ENCODE measurements around the gene AKIP1.
"Not testable (repeated sequence)": the region's sequence is repeated elsewhere in the genome, so short reads cannot be mapped to it uniquely, and the experiment has no call there.

Gene AKIP1

GRCh38 chr11:8911029-8911823 is at the start of gene AKIP1:
Gene AKIP1 (plus strand): TSS chr11:8911189. CDS start chr11:8911450, 261 bp downstream.
- Histone ChIP-seq H3K4me1 (ENCODE audit: control insufficient read depth, insufficient read depth, low read length) (peaks cover 6% of the 10 kb centered on the region), H3K27me3 (ENCODE audit: control insufficient read depth, insufficient read depth, low read length) (no peaks in the 10 kb centered on the region), H3K36me3 (ENCODE audit: control insufficient read depth, insufficient read depth, low read length) (no peaks in the 10 kb centered on the region), H3K4me3 (ENCODE audit: low read length) (peak within 1 kb of the TSS; percentile 71), H3K27ac (ENCODE audit: low read depth, low read length) (peak within 1 kb of the TSS; percentile 86), H3K9ac (ENCODE audit: low read length) (peak within 1 kb of the TSS; percentile 46)

GRCh38 chr11:8863838-8864237 is 47.2 kb upstream of the AKIP1 start:
- Histone ChIP-seq H3K27me3 (ENCODE audit: control insufficient read depth, insufficient read depth, low read length) (no peaks in the 10 kb centered on the region), H3K4me1 (ENCODE audit: control insufficient read depth, insufficient read depth, low read length) (no peaks in the 10 kb centered on the region), H3K27ac (ENCODE audit: low read depth, low read length) (no peak overlapping the region), H3K36me3 (ENCODE audit: control insufficient read depth, insufficient read depth, low read length) (no peaks in the 10 kb centered on the region), H3K9ac (ENCODE audit: low read length) (no peak overlapping the region), H3K4me3 (ENCODE audit: low read length) (no peak overlapping the region)

- no peak overlapping the region for H3K27ac ChIP-seq (ENCODE audit: low read depth, low read length)
- no peaks in the 10 kb centered on the region for H3K4me1 ChIP-seq (ENCODE audit: control insufficient read depth, insufficient read depth, low read length)
Observed at GRCh38 chr11:8865304-8865703, 45.7 kb upstream of the AKIP1 start.

GRCh38 chr11:8867035-8867434 is 44.0 kb upstream of the AKIP1 start:
- H3K9ac ChIP-seq (ENCODE audit: low read length): no peak overlapping the region
- H3K36me3 ChIP-seq (ENCODE audit: control insufficient read depth, insufficient read depth, low read length): no peaks in the 10 kb centered on the region
- H3K27me3 ChIP-seq (ENCODE audit: control insufficient read depth, insufficient read depth, low read length): no peaks in the 10 kb centered on the region
- peaks cover 7% of the 10 kb centered on the region for H3K4me1 ChIP-seq (ENCODE audit: control insufficient read depth, insufficient read depth, low read length)
- H3K4me3 ChIP-seq (ENCODE audit: low read length): no peak overlapping the region
- H3K27ac ChIP-seq (ENCODE audit: low read depth, low read length): no peak overlapping the region

More at GRCh38 chr11:8865304-8865703, 45.7 kb upstream of the AKIP1 start:
- no peaks in the 10 kb centered on the region for H3K27me3 ChIP-seq (ENCODE audit: control insufficient read depth, insufficient read depth, low read length)
- H3K9ac ChIP-seq (ENCODE audit: low read length): no peak overlapping the region
- no peak overlapping the region for H3K4me3 ChIP-seq (ENCODE audit: low read length)
- no peaks in the 10 kb centered on the region for H3K36me3 ChIP-seq (ENCODE audit: control insufficient read depth, insufficient read depth, low read length)

- no peak overlapping the region for H3K27ac ChIP-seq (ENCODE audit: low read depth, low read length)
- H3K27me3 ChIP-seq (ENCODE audit: control insufficient read depth, insufficient read depth, low read length): no peaks in the 10 kb centered on the region
- H3K36me3 ChIP-seq (ENCODE audit: control insufficient read depth, insufficient read depth, low read length): no peaks in the 10 kb centered on the region
- H3K9ac ChIP-seq (ENCODE audit: low read length): no peak overlapping the region
- no peak overlapping the region for H3K4me3 ChIP-seq (ENCODE audit: low read length)
- H3K4me1 ChIP-seq (ENCODE audit: control insufficient read depth, insufficient read depth, low read length): peaks cover 8% of the 10 kb centered on the region
Observed at GRCh38 chr11:8867931-8868631, 42.9 kb upstream of the AKIP1 start.

GRCh38 chr11:8870411-8871170 is 40.4 kb upstream of the AKIP1 start:
- H3K27ac ChIP-seq (ENCODE audit: low read depth, low read length): peak overlapping the region; percentile 87
- H3K27me3 ChIP-seq (ENCODE audit: control insufficient read depth, insufficient read depth, low read length): no peaks in the 10 kb centered on the region
- H3K4me3 ChIP-seq (ENCODE audit: low read length): peak overlapping the region; percentile 64
- peaks cover 12% of the 10 kb centered on the region for H3K4me1 ChIP-seq (ENCODE audit: control insufficient read depth, insufficient read depth, low read length)
- H3K36me3 ChIP-seq (ENCODE audit: control insufficient read depth, insufficient read depth, low read length): no peaks in the 10 kb centered on the region
- H3K9ac ChIP-seq (ENCODE audit: low read length): peak overlapping the region; percentile 7

GRCh38 chr11:8871171-8871775 is 39.7 kb upstream of the AKIP1 start:
- Histone ChIP-seq H3K27me3 (ENCODE audit: control insufficient read depth, insufficient read depth, low read length) (no peaks in the 10 kb centered on the region), H3K36me3 (ENCODE audit: control insufficient read depth, insufficient read depth, low read length) (no peaks in the 10 kb centered on the region), H3K9ac (ENCODE audit: low read length) (no peak overlapping the region), H3K27ac (ENCODE audit: low read depth, low read length) (peak overlapping the region; percentile 87), H3K4me1 (ENCODE audit: control insufficient read depth, insufficient read depth, low read length) (peaks cover 12% of the 10 kb centered on the region), H3K4me3 (ENCODE audit: low read length) (peak overlapping the region; percentile 64)

GRCh38 chr11:8871962-8872361 is 39.0 kb upstream of the AKIP1 start:
- no peak overlapping the region for H3K4me3 ChIP-seq (ENCODE audit: low read length)
- no peaks in the 10 kb centered on the region for H3K36me3 ChIP-seq (ENCODE audit: control insufficient read depth, insufficient read depth, low read length)
- H3K4me1 ChIP-seq (ENCODE audit: control insufficient read depth, insufficient read depth, low read length): peaks cover 12% of the 10 kb centered on the region
- H3K27ac ChIP-seq (ENCODE audit: low read depth, low read length): peak overlapping the region; percentile 87
- no peak overlapping the region for H3K9ac ChIP-seq (ENCODE audit: low read length)
- H3K27me3 ChIP-seq (ENCODE audit: control insufficient read depth, insufficient read depth, low read length): no peaks in the 10 kb centered on the region

GRCh38 chr11:8873741-8874405 is 37.1 kb upstream of the AKIP1 start:
- Histone ChIP-seq H3K27ac (ENCODE audit: low read depth, low read length) (peak overlapping the region; percentile 34), H3K4me1 (ENCODE audit: control insufficient read depth, insufficient read depth, low read length) (peaks cover 12% of the 10 kb centered on the region), H3K4me3 (ENCODE audit: low read length) (no peak overlapping the region), H3K9ac (ENCODE audit: low read length) (no peak overlapping the region), H3K36me3 (ENCODE audit: control insufficient read depth, insufficient read depth, low read length) (no peaks in the 10 kb centered on the region), H3K27me3 (ENCODE audit: control insufficient read depth, insufficient read depth, low read length) (no peaks in the 10 kb centered on the region)

- Histone ChIP-seq H3K27me3 (ENCODE audit: control insufficient read depth, insufficient read depth, low read length) (no peaks in the 10 kb centered on the region), H3K27ac (ENCODE audit: low read depth, low read length) (no peak overlapping the region), H3K36me3 (ENCODE audit: control insufficient read depth, insufficient read depth, low read length) (no peaks in the 10 kb centered on the region), H3K4me3 (ENCODE audit: low read length) (no peak overlapping the region), H3K4me1 (ENCODE audit: control insufficient read depth, insufficient read depth, low read length) (peaks cover 4% of the 10 kb centered on the region), H3K9ac (ENCODE audit: low read length) (no peak overlapping the region)
Observed at GRCh38 chr11:8878771-8879170, 32.2 kb upstream of the AKIP1 start.

GRCh38 chr11:8881585-8881984 is 29.4 kb upstream of the AKIP1 start:
- H3K4me1 ChIP-seq (ENCODE audit: control insufficient read depth, insufficient read depth, low read length): not testable (repeated sequence)

More at GRCh38 chr11:8881585-8881984, 29.4 kb upstream of the AKIP1 start:
- H3K4me3 ChIP-seq (ENCODE audit: low read length); H3K36me3 ChIP-seq (ENCODE audit: control insufficient read depth, insufficient read depth, low read length); H3K27ac ChIP-seq (ENCODE audit: low read depth, low read length); H3K27me3 ChIP-seq (ENCODE audit: control insufficient read depth, insufficient read depth, low read length); H3K9ac ChIP-seq (ENCODE audit: low read length): not testable (repeated sequence)
